ENCODE data around the gene LFNG. TPM values are rescaled to one million over a fixed set of nuclear protein-coding genes. Genes with fewer than 3 reads are reported as not detected.

The LFNG gene
- total and polyA plus RNA-seq, 9 of the 15 experiments (the other 6 are each of a cell fraction or from before 2014, with no cell fraction given): 0.03 to 0.89 (median 0.25) TPM; not detected in 1

GRCh38 chr7:2498708-2499107 is 20.9 kb upstream of the LFNG start:
- CTCF ChIA-PET (ENCODE audit: low intra/inter-chr PET ratio): no interaction called here
- H3K27me3 ChIP-seq (ENCODE audit: control insufficient read depth in 2 of 2, insufficient read depth in 2 of 2, low read length in 2 of 2): peaks cover 6 to 41% of the 10 kb centered on the region in 2 experiments; a peak in 3 of 5 replicates
- intact Hi-C loops (cut with micrococcal nuclease) (no loop called here), in situ Hi-C loops (cut with MboI) (no loop called here)
- POLR2A ChIA-PET: interaction anchor here (0.5 to 1.6 kb wide), 6 partner anchors 10 to 284 kb away, joined by 3 to 8 read pairs (median 3); no protein-coding TSS in a partner anchor
- no peak for TF ChIP-seq NCOA6 (IDR thresholded peaks at IDR 0.05)
- TF ChIP-seq ZFPM2 (CRISPR knock-in tag; IDR thresholded peaks at IDR 0.05): no peak
- no peak for TF ChIP-seq SPI1 (IDR thresholded peaks at IDR 0.05; ENCODE audit: borderline replicate concordance, low read depth, low read length)
- no peak for TF ChIP-seq MAFK (IDR thresholded peaks at IDR 0.05; ENCODE audit: low read length)
- TF ChIP-seq CBFA2T3 (IDR thresholded peaks at IDR 0.05): no peak
- TF ChIP-seq ZNF639 (CRISPR knock-in tag; conservative IDR thresholded peaks at IDR 0.05 in 1 of 2, IDR thresholded peaks at IDR 0.05 in 1 of 2): no peak
- TF ChIP-seq DACH1 (IDR thresholded peaks at IDR 0.05; ENCODE audit: partially characterized antibody): no peak
- no peak for TF ChIP-seq POLR2B (IDR thresholded peaks at IDR 0.05; ENCODE audit: low read depth, partially characterized antibody)
- TF ChIP-seq MEF2A (IDR thresholded peaks at IDR 0.05; ENCODE audit: control insufficient read depth, low read depth, low read length): no peak
- TF ChIP-seq NR1H2 (CRISPR knock-in tag; IDR thresholded peaks at IDR 0.05): no peak
- no peak for TF ChIP-seq ZEB2 (IDR thresholded peaks at IDR 0.05)
- TF ChIP-seq DLX4 (CRISPR knock-in tag; IDR thresholded peaks at IDR 0.05): no peak
- TF ChIP-seq GTF2A2 (tag; IDR thresholded peaks at IDR 0.05): no peak
- TF ChIP-seq CUX1 (CRISPR knock-in tag; IDR thresholded peaks at IDR 0.05): no peak
- H3K79me2 ChIP-seq (ENCODE audit: control insufficient read depth, insufficient read depth, low read length): no peaks in the 10 kb centered on the region
- H3K27ac ChIP-seq (ENCODE audit: extremely low read depth, low read depth, low read length): no peak overlapping the region
- no peak overlapping the region for H3K4me3 ChIP-seq
- H2AFZ ChIP-seq (ENCODE audit: low read depth, low read length): no peak overlapping the region
- no peak overlapping the region for H3K9ac ChIP-seq (ENCODE audit: insufficient read depth in 1 of 2, low read depth in 2 of 2, low read length in 2 of 2)
- no peaks in the 10 kb centered on the region for H3K36me3 ChIP-seq (ENCODE audit: control insufficient read depth, insufficient read depth, low read length)
- no TSS peak for BruUV-seq (replicated peaks)
- no peaks in the 10 kb centered on the region for H3K9me1 ChIP-seq (ENCODE audit: control insufficient read depth, insufficient read depth, low read length)
- ATAC-seq: no peak
- FAIRE-seq: no peak
- DNase-seq (ENCODE audit: extremely low read depth in 1 of 4, low spot score in 3 of 4): no peak
- H3K9me3 ChIP-seq (replicated peaks; ENCODE audit: control insufficient read depth, insufficient read depth, low read depth, low read length): no peaks in the 10 kb centered on the region
- H3K4me1 ChIP-seq (replicated peaks in 1 of 2; ENCODE audit: control insufficient read depth in 2 of 2, insufficient read depth in 2 of 2, low read length in 2 of 2): peaks cover 0 to 50% of the 10 kb centered on the region in 2 experiments; a peak in 2 of 5 replicates
- H4K20me1 ChIP-seq (replicated peaks; ENCODE audit: control insufficient read depth, insufficient read depth, low read length): no peaks in the 10 kb centered on the region
- 14% methylated on average over 6 of the region's 6 CpGs for WGBS (ENCODE audit: insufficient coverage, low coverage, missing lambda C conversion rate)
- no peak overlapping the region for H3K4me2 ChIP-seq (ENCODE audit: insufficient read depth, low read length)
